HL-60 (cell line): ENCODE results near the gene RBM26.

Experiments
- CTCF ChIP-seq: IDR thresholded peaks from one replicate; pipeline ENCODE4 v1.5.1; 2011; ENCODE audit warnings: low read length, control low read depth, inconsistent platforms; ENCODE audit not compliant: insufficient read depth
- POLR2AphosphoS5 ChIP-seq: IDR thresholded peaks from 2 replicates; pipeline ENCODE4 v1.6.1; 2012; ENCODE audit warnings: low read depth
- TF ChIP-seq, protein P1 (sequence below): IDR thresholded peaks from 2 replicates; pipeline ENCODE4 v1.6.1; 2012; ENCODE audit warnings: low read depth; ENCODE audit not compliant: insufficient replicate concordance

DNA sequence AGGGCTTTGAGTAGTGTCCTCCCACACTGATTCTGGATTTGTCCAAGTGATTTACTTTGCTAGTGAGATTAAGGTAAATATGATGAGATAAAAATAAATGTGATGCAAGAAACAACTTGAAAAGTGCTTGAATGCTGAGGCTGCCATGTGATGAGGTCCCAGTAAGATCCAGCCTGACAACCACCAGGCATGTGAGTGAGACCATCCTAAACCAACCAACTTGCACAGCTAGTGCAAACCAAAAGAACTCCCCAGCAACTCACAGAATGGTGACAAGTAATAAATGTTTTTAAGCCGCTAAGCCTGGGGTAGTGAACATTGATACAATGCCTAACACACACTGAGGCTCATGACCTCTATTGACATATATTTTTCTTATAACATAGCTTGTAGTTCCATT is 13.3 kb upstream of the RBM26 start:
- TF ChIP-seq, protein P1, sequence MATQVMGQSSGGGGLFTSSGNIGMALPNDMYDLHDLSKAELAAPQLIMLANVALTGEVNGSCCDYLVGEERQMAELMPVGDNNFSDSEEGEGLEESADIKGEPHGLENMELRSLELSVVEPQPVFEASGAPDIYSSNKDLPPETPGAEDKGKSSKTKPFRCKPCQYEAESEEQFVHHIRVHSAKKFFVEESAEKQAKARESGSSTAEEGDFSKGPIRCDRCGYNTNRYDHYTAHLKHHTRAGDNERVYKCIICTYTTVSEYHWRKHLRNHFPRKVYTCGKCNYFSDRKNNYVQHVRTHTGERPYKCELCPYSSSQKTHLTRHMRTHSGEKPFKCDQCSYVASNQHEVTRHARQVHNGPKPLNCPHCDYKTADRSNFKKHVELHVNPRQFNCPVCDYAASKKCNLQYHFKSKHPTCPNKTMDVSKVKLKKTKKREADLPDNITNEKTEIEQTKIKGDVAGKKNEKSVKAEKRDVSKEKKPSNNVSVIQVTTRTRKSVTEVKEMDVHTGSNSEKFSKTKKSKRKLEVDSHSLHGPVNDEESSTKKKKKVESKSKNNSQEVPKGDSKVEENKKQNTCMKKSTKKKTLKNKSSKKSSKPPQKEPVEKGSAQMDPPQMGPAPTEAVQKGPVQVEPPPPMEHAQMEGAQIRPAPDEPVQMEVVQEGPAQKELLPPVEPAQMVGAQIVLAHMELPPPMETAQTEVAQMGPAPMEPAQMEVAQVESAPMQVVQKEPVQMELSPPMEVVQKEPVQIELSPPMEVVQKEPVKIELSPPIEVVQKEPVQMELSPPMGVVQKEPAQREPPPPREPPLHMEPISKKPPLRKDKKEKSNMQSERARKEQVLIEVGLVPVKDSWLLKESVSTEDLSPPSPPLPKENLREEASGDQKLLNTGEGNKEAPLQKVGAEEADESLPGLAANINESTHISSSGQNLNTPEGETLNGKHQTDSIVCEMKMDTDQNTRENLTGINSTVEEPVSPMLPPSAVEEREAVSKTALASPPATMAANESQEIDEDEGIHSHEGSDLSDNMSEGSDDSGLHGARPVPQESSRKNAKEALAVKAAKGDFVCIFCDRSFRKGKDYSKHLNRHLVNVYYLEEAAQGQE, result no peak
- TF ChIP-seq POLR2AphosphoS5 (no peak), CTCF (no peak)
